ENCODE results near the gene ZCCHC7.
A peak's percentile ranks its signal among the peaks of the same experiment; 100 is the strongest.

Gene ZCCHC7

GRCh38 chr9:37383876-37384746 is 263.7 kb downstream of the ZCCHC7 start:
- H3K14ac ChIP-seq (ENCODE audit: low read length) = no peak overlapping the region
- peak in 1 of 2 donors; percentile 40 for DNase-seq
- no peak overlapping the region for H3K9ac ChIP-seq (ENCODE audit: low read length)
- H2BK12ac ChIP-seq (ENCODE audit: low read length) = no peak overlapping the region
- H2AK5ac ChIP-seq (ENCODE audit: low read length) = no peak overlapping the region
- no peaks in the 10 kb centered on the region for H3K79me2 ChIP-seq (ENCODE audit: control insufficient read depth, insufficient read depth, low read length, poor library complexity)
- H3K4ac ChIP-seq (ENCODE audit: low read depth, low read length) = no peak overlapping the region
- H2BK5ac ChIP-seq (ENCODE audit: low read depth, low read length, poor library complexity) = no peak overlapping the region
- no peak overlapping the region for H4K12ac ChIP-seq (ENCODE audit: low read depth, low read length)
- H3K4me3 ChIP-seq (ENCODE audit: low read depth, low read length) = no peak overlapping the region
- H3K23ac ChIP-seq (ENCODE audit: low read length) = no peak overlapping the region
- H4K91ac ChIP-seq (ENCODE audit: low read depth, low read length) = no peak overlapping the region
- H3K27me3 ChIP-seq (ENCODE audit: insufficient read depth, low read length) = no peaks in the 10 kb centered on the region
- H3K36me3 ChIP-seq (ENCODE audit: control insufficient read depth in 1 of 2, insufficient read depth in 2 of 2, low read length in 2 of 2) = no peaks in the 10 kb centered on the region
- H3K4me2 ChIP-seq (ENCODE audit: low read length) = no peak overlapping the region
- no CpG with 5 or more reads among the region's 12 CpGs for WGBS (ENCODE audit: extremely low coverage, insufficient coverage, insufficient read length)
- H2AFZ ChIP-seq (ENCODE audit: insufficient read depth, low read length, poor library complexity) = no peak overlapping the region
- H2BK120ac ChIP-seq (ENCODE audit: insufficient read depth, low read length, poor library complexity) = no peak overlapping the region
- H3K18ac ChIP-seq (ENCODE audit: low read length) = no peak overlapping the region
- H3K27ac ChIP-seq (ENCODE audit: low read depth, low read length) = no peak overlapping the region
- H3K9me3 ChIP-seq (ENCODE audit: insufficient read depth, low read depth, low read length) = no peaks in the 10 kb centered on the region
- H4K8ac ChIP-seq (ENCODE audit: low read depth, low read length) = no peak overlapping the region
- no peaks in the 10 kb centered on the region for H3K4me1 ChIP-seq (ENCODE audit: control insufficient read depth in 1 of 2, insufficient read depth in 2 of 2, low read length in 2 of 2)
- H3K79me1 ChIP-seq (ENCODE audit: low read length) = no peaks in the 10 kb centered on the region

GRCh38 chr9:37385286-37385685 is 264.9 kb downstream of the ZCCHC7 start:
- DNase-seq = peak; percentile 33 to 54
- no peak overlapping the region for H2AFZ ChIP-seq (ENCODE audit: insufficient read depth, low read length, poor library complexity)
- no peak overlapping the region for H3K14ac ChIP-seq (ENCODE audit: low read length)
- H4K12ac ChIP-seq (ENCODE audit: low read depth, low read length) = no peak overlapping the region
- H2BK12ac ChIP-seq (ENCODE audit: low read length) = no peak overlapping the region
- no peak overlapping the region for H3K4me2 ChIP-seq (ENCODE audit: low read length)
- H3K9ac ChIP-seq (ENCODE audit: low read length) = no peak overlapping the region
- no peak overlapping the region for H2BK120ac ChIP-seq (ENCODE audit: insufficient read depth, low read length, poor library complexity)
- no peak overlapping the region for H3K4me3 ChIP-seq (ENCODE audit: low read depth, low read length)
- H2AK5ac ChIP-seq (ENCODE audit: low read length) = no peak overlapping the region
- H3K4ac ChIP-seq (ENCODE audit: low read depth, low read length) = no peak overlapping the region
- no peak overlapping the region for H2BK5ac ChIP-seq (ENCODE audit: low read depth, low read length, poor library complexity)
- no peaks in the 10 kb centered on the region for H3K79me2 ChIP-seq (ENCODE audit: control insufficient read depth, insufficient read depth, low read length, poor library complexity)
- H3K27ac ChIP-seq (ENCODE audit: low read depth, low read length) = no peak overlapping the region
- H3K9me3 ChIP-seq (ENCODE audit: insufficient read depth, low read depth, low read length) = no peaks in the 10 kb centered on the region
- H3K36me3 ChIP-seq (ENCODE audit: control insufficient read depth in 1 of 2, insufficient read depth in 2 of 2, low read length in 2 of 2) = no peaks in the 10 kb centered on the region
- H3K4me1 ChIP-seq (ENCODE audit: control insufficient read depth in 1 of 2, insufficient read depth in 2 of 2, low read length in 2 of 2) = no peaks in the 10 kb centered on the region
- no peak overlapping the region for H3K18ac ChIP-seq (ENCODE audit: low read length)
- H3K27me3 ChIP-seq (ENCODE audit: insufficient read depth, low read length) = no peaks in the 10 kb centered on the region
- H4K91ac ChIP-seq (ENCODE audit: low read depth, low read length) = no peak overlapping the region
- WGBS (ENCODE audit: extremely low coverage, insufficient coverage, insufficient read length) = no CpG with 5 or more reads among the region's 6 CpGs
- H3K23ac ChIP-seq (ENCODE audit: low read length) = no peak overlapping the region
- H4K8ac ChIP-seq (ENCODE audit: low read depth, low read length) = no peak overlapping the region
- H3K79me1 ChIP-seq (ENCODE audit: low read length) = no peaks in the 10 kb centered on the region

GRCh38 chr9:37386988-37387387 is 266.6 kb downstream of the ZCCHC7 start:
- no peaks in the 10 kb centered on the region for H3K4me1 ChIP-seq (ENCODE audit: control insufficient read depth in 1 of 2, insufficient read depth in 2 of 2, low read length in 2 of 2)
- no peak overlapping the region for H2BK12ac ChIP-seq (ENCODE audit: low read length)
- H4K91ac ChIP-seq (ENCODE audit: low read depth, low read length) = no peak overlapping the region
- no peak overlapping the region for H3K27ac ChIP-seq (ENCODE audit: low read depth, low read length)
- no peaks in the 10 kb centered on the region for H3K79me1 ChIP-seq (ENCODE audit: low read length)
- H2AK5ac ChIP-seq (ENCODE audit: low read length) = no peak overlapping the region
- H2AFZ ChIP-seq (ENCODE audit: insufficient read depth, low read length, poor library complexity) = no peak overlapping the region
- no peak overlapping the region for H3K9ac ChIP-seq (ENCODE audit: low read length)
- no peak overlapping the region for H3K18ac ChIP-seq (ENCODE audit: low read length)
- no peaks in the 10 kb centered on the region for H3K9me3 ChIP-seq (ENCODE audit: insufficient read depth, low read depth, low read length)
- no CpG with 5 or more reads among the region's 10 CpGs for WGBS (ENCODE audit: extremely low coverage, insufficient coverage, insufficient read length)
- H3K36me3 ChIP-seq (ENCODE audit: control insufficient read depth in 1 of 2, insufficient read depth in 2 of 2, low read length in 2 of 2) = no peaks in the 10 kb centered on the region
- H3K27me3 ChIP-seq (ENCODE audit: insufficient read depth, low read length) = no peaks in the 10 kb centered on the region
- no peak overlapping the region for H3K4ac ChIP-seq (ENCODE audit: low read depth, low read length)
- H4K12ac ChIP-seq (ENCODE audit: low read depth, low read length) = no peak overlapping the region
- no peak overlapping the region for H4K8ac ChIP-seq (ENCODE audit: low read depth, low read length)
- H3K79me2 ChIP-seq (ENCODE audit: control insufficient read depth, insufficient read depth, low read length, poor library complexity) = no peaks in the 10 kb centered on the region
- no peak overlapping the region for H3K4me2 ChIP-seq (ENCODE audit: low read length)
- H3K14ac ChIP-seq (ENCODE audit: low read length) = no peak overlapping the region
- no peak overlapping the region for H2BK5ac ChIP-seq (ENCODE audit: low read depth, low read length, poor library complexity)
- no peak overlapping the region for H3K23ac ChIP-seq (ENCODE audit: low read length)
- no peak overlapping the region for H3K4me3 ChIP-seq (ENCODE audit: low read depth, low read length)
- no peak overlapping the region for H2BK120ac ChIP-seq (ENCODE audit: insufficient read depth, low read length, poor library complexity)
- DNase-seq = peak; percentile 26 to 40

GRCh38 chr9:37390759-37391158 is 270.4 kb downstream of the ZCCHC7 start:
- peak; percentile 50 to 72 for DNase-seq
- no CpG with 5 or more reads among the region's 7 CpGs for WGBS (ENCODE audit: extremely low coverage, insufficient coverage, insufficient read length)
- no peak overlapping the region for H3K4me3 ChIP-seq (ENCODE audit: low read depth, low read length)

More at GRCh38 chr9:37390759-37391158, 270.4 kb downstream of the ZCCHC7 start:
- Histone ChIP-seq H4K91ac (ENCODE audit: low read depth, low read length) (no peak overlapping the region), H3K4ac (ENCODE audit: low read depth, low read length) (no peak overlapping the region), H2BK120ac (ENCODE audit: insufficient read depth, low read length, poor library complexity) (no peak overlapping the region), H2AK5ac (ENCODE audit: low read length) (no peak overlapping the region), H3K14ac (ENCODE audit: low read length) (no peak overlapping the region), H3K36me3 (ENCODE audit: control insufficient read depth in 1 of 2, insufficient read depth in 2 of 2, low read length in 2 of 2) (no peaks in the 10 kb centered on the region), H4K12ac (ENCODE audit: low read depth, low read length) (no peak overlapping the region), H3K18ac (ENCODE audit: low read length) (no peak overlapping the region), H2BK12ac (ENCODE audit: low read length) (no peak overlapping the region), H3K4me2 (ENCODE audit: low read length) (no peak overlapping the region), H3K9me3 (ENCODE audit: insufficient read depth, low read depth, low read length) (peaks cover 3% of the 10 kb centered on the region), H3K9ac (ENCODE audit: low read length) (no peak overlapping the region), H3K4me1 (ENCODE audit: control insufficient read depth in 1 of 2, insufficient read depth in 2 of 2, low read length in 2 of 2) (no peaks in the 10 kb centered on the region), H2AFZ (ENCODE audit: insufficient read depth, low read length, poor library complexity) (no peak overlapping the region), H2BK5ac (ENCODE audit: low read depth, low read length, poor library complexity) (no peak overlapping the region), H3K79me1 (ENCODE audit: low read length) (no peaks in the 10 kb centered on the region), H3K27ac (ENCODE audit: low read depth, low read length) (no peak overlapping the region), H4K8ac (ENCODE audit: low read depth, low read length) (no peak overlapping the region), H3K27me3 (ENCODE audit: insufficient read depth, low read length) (no peaks in the 10 kb centered on the region), H3K23ac (ENCODE audit: low read length) (no peak overlapping the region), H3K79me2 (ENCODE audit: control insufficient read depth, insufficient read depth, low read length, poor library complexity) (no peaks in the 10 kb centered on the region)

All from trophoblast cell (in vitro differentiated cells and primary cell).